SH-SY5Y (cell line): ENCODE results near the gene PKP3.

Experiments
- GATA2 ChIP-seq: IDR thresholded peaks from 2 replicates; pipeline ENCODE4 v1.6.1; 2011; ENCODE audit warnings: mild to moderate bottlenecking, low read depth, low read length
- GATA3 ChIP-seq: IDR thresholded peaks from 2 replicates; pipeline ENCODE4 v1.6.1; 2011; ENCODE audit warnings: low read depth, mild to moderate bottlenecking, low read length, moderate library complexity

- TF ChIP-seq GATA3 (no peak), GATA2 (no peak)
These were observed 46.3 kb downstream of the PKP3 start for GRCh38 chr11:440065-441042.
